HepG2 (cell line): ENCODE results near the gene DUS1L. TPM values are rescaled to one million over a fixed set of nuclear protein-coding genes. Genes with fewer than 3 reads are reported as not detected.
A peak's percentile ranks its signal among the peaks of the same experiment; 100 is the strongest.

Experiments used
- ATAD3A ChIP-seq: sonication (generic); formaldehyde crosslinking; IDR thresholded peaks from 2 replicates; pipeline ENCODE4 v1.4.0; 2020; ENCODE audit warnings: missing genetic modification reagents
- CBFB ChIP-seq: sonication (generic); formaldehyde crosslinking; IDR thresholded peaks from 2 replicates; pipeline ENCODE4 v1.4.0; 2020; ENCODE audit warnings: missing genetic modification reagents
- EP300 ChIP-seq, 3 experiments: sonication (generic) in 1 of 3; formaldehyde crosslinking in 1 of 3; IDR thresholded peaks; 2 replicates each; pipeline versions ENCODE4 v1.5.1 to v1.6.1; 2011 to 2020; ENCODE audit warnings: low read depth in 2 of 3, low read length in 2 of 3, borderline replicate concordance in 1 of 3, improper control_type of control experiment in 1 of 3, mild to moderate bottlenecking in 1 of 3, missing genetic modification reagents in 1 of 3, moderate library complexity in 1 of 3
- PPARG ChIP-seq: conservative IDR thresholded peaks from 2 replicates; pipeline ENCODE4 v1.6.1; 2016; ENCODE audit warnings: missing biosample characterization, missing genetic modification reagents
- SIN3B ChIP-seq: fragments of 150-350 bp; IDR thresholded peaks from 2 replicates; pipeline ENCODE4 v1.6.1; 2014; ENCODE audit warnings: low read length
- SNAPC4 ChIP-seq: sonication (generic); formaldehyde crosslinking; IDR thresholded peaks from 2 replicates; pipeline ENCODE4 v1.4.0; 2020; ENCODE audit warnings: mild to moderate bottlenecking, missing genetic modification reagents
- TARDBP ChIP-seq: sonication (generic); formaldehyde crosslinking; IDR thresholded peaks from 2 replicates; pipeline ENCODE4 v1.8.0; 2022; ENCODE audit warnings: mild to moderate bottlenecking, missing genetic modification reagents
- XBP1 ChIP-seq: sonication (generic); formaldehyde crosslinking; IDR thresholded peaks from 2 replicates; pipeline ENCODE4 v1.5.0; 2020; ENCODE audit warnings: missing genetic modification reagents
- ZNF263 ChIP-seq: sonication (generic); formaldehyde crosslinking; IDR thresholded peaks from 2 replicates; pipeline ENCODE4 v1.4.0; 2020; ENCODE audit warnings: missing genetic modification reagents
- ZNF564 ChIP-seq: sonication (generic); formaldehyde crosslinking; IDR thresholded peaks from 2 replicates; pipeline ENCODE4 v1.8.1; 2023; ENCODE audit warnings: mild to moderate bottlenecking, missing genetic modification reagents
- ZNF747 ChIP-seq: sonication (generic); formaldehyde crosslinking; IDR thresholded peaks from 2 replicates; pipeline ENCODE4 v1.8.1; 2023; ENCODE audit warnings: missing genetic modification reagents, mild to moderate bottlenecking, borderline replicate concordance
- ZNF773 ChIP-seq: sonication (generic); formaldehyde crosslinking; IDR thresholded peaks from 2 replicates; pipeline ENCODE4 v1.4.0; 2020; ENCODE audit warnings: missing genetic modification reagents, borderline replicate concordance
- ZNF816 ChIP-seq: sonication (generic); formaldehyde crosslinking; IDR thresholded peaks from 2 replicates; pipeline ENCODE4 v1.8.0; 2022; ENCODE audit warnings: missing genetic modification reagents, mild to moderate bottlenecking, borderline replicate concordance
- polyA plus RNA-seq, 8 experiments: library from polyadenylated mRNA; depleted of rRNA in 3 of 8; stranded (reverse) in 7 of 8; unstranded in 1 of 8; fragments of >200 nt; fragmentation: Illumina TruSeq in 4 of 8; extraction: Trizol in 4 of 8; gene quantifications; 2 replicates each; pipeline versions ENCODE4 v1.2.1 to v1.2.3, GENCODE V29; 2011 to 2016; ENCODE audit warnings: low read depth in 4 of 8, missing spikeins in 1 of 8, mixed read lengths in 1 of 8; ENCODE audit not compliant: insufficient read depth in 1 of 8
- total RNA-seq, 5 experiments: library from RNA; depleted of rRNA; stranded (reverse); fragments of >200 nt; fragmentation: Illumina TruSeq; extraction: Trizol; gene quantifications; 2 replicates each; pipeline ENCODE4 v1.2.3, GENCODE V29; 2016; ENCODE audit warnings: low read depth in 1 of 5
- TF ChIP-seq, protein P1 (sequence below), 2 experiments: IDR thresholded peaks; 2 replicates each; pipeline ENCODE4 v1.6.1; 2011 to 2012; ENCODE audit warnings: low read length in 2 of 2, borderline replicate concordance in 1 of 2, low read depth in 1 of 2, mild to moderate bottlenecking in 1 of 2, moderate library complexity in 1 of 2
- TF ChIP-seq, protein P2 (sequence below): sonication (generic); formaldehyde crosslinking; IDR thresholded peaks from 2 replicates; pipeline ENCODE4 v1.8.0; 2022; ENCODE audit warnings: missing genetic modification reagents, mild to moderate bottlenecking, inconsistent platforms, borderline replicate concordance
- TF ChIP-seq, protein P3 (sequence below): sonication (generic); formaldehyde crosslinking; IDR thresholded peaks from 2 replicates; pipeline ENCODE4 v1.8.1; 2022; ENCODE audit warnings: mild to moderate bottlenecking, missing genetic modification reagents

Gene DUS1L
- total and polyA plus RNA-seq, 2 of the 13 experiments (the other 11 are each of a cell fraction or from before 2014, with no cell fraction given) = 81.0 to 109 TPM

DNA sequence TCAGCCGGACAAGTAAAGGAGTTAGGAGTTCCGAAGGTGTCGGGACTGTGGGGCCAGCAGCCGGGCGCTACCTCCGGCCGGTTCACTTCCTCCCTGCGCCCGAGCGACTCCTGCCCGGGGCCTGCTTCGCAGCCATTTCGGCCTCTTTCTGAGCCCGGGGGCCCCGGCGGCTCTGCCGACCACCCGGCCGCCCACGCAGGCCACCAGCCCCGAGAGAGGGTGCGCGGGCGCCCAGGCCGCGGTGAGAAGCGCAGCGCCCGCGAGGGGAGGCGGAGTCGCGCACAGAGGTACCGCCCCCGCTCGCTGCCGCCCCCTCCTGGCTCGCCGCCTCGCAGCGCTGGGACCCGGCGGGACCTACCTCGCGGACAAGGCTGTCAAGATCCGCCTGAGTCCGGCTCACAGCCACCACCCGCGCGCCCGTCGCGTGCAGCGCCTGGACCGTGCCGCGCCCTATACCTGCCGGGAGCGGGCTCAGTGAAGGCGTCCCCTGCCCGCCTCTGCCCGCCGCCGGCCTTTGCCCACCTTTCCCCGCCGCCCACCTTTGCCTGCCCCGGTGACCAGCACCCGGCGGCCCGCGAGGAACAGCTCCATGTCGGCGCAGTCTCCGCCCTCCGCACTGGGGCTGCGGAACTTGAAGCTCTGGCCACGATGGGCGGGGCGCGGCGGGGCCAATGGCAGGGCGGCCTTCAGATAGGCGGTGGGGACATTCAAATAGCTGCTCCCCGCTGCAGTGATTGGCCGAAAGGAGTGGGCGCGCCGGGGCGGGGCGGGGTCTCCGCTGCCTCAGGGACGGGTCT is 28.3 kb downstream of the DUS1L start, which contains the start of gene DCXR (continued):
- TF ChIP-seq SNAPC4 (0 out of 2 replicates have a peak, but pooled peaks have one; percentile 70), ZNF747 (CRISPR knock-in tag) (peak; percentile 84; the same call in 1 of the 2 replicates), EP300 (IDR thresholded peaks at IDR 0.05; ENCODE audit: low read depth in 2 of 2, low read length in 2 of 2) (peak in 1 of 2 experiments; percentile 56; a peak in 1 of 4 replicates), EP300 (CRISPR knock-in tag; IDR thresholded peaks at IDR 0.05; ENCODE audit: borderline replicate concordance) (peak; percentile 41; the same call in 1 of the 2 replicates), ATAD3A (peak; percentile 77; the same call in 1 of the 2 replicates), ZNF263 (CRISPR knock-in tag) (peak; percentile 29; the same call in 1 of the 2 replicates), ZNF773 (CRISPR knock-in tag) (no peak; the same call in 1 of the 2 replicates), ZNF816 (peak; percentile 92; the same call in 1 of the 2 replicates), TARDBP (CRISPR knock-in tag) (peak; percentile 80; the same call in 1 of the 2 replicates), SIN3B (peak; percentile 38; the same call in 1 of the 2 replicates), XBP1 (CRISPR knock-in tag) (no peak), CBFB (CRISPR knock-in tag) (no peak; the same call in 1 of the 2 replicates), PPARG (CRISPR knock-in tag) (peak; percentile 52; the same call in 1 of the 2 replicates), ZNF564 (CRISPR knock-in tag) (peak; percentile 44; the same call in 1 of the 2 replicates)
- TF ChIP-seq, protein P1, sequence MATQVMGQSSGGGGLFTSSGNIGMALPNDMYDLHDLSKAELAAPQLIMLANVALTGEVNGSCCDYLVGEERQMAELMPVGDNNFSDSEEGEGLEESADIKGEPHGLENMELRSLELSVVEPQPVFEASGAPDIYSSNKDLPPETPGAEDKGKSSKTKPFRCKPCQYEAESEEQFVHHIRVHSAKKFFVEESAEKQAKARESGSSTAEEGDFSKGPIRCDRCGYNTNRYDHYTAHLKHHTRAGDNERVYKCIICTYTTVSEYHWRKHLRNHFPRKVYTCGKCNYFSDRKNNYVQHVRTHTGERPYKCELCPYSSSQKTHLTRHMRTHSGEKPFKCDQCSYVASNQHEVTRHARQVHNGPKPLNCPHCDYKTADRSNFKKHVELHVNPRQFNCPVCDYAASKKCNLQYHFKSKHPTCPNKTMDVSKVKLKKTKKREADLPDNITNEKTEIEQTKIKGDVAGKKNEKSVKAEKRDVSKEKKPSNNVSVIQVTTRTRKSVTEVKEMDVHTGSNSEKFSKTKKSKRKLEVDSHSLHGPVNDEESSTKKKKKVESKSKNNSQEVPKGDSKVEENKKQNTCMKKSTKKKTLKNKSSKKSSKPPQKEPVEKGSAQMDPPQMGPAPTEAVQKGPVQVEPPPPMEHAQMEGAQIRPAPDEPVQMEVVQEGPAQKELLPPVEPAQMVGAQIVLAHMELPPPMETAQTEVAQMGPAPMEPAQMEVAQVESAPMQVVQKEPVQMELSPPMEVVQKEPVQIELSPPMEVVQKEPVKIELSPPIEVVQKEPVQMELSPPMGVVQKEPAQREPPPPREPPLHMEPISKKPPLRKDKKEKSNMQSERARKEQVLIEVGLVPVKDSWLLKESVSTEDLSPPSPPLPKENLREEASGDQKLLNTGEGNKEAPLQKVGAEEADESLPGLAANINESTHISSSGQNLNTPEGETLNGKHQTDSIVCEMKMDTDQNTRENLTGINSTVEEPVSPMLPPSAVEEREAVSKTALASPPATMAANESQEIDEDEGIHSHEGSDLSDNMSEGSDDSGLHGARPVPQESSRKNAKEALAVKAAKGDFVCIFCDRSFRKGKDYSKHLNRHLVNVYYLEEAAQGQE (IDR thresholded peaks at IDR 0.05; ENCODE audit: borderline replicate concordance in 1 of 2, low read depth in 1 of 2, low read length in 2 of 2) = no peak
- TF ChIP-seq, protein P2, sequence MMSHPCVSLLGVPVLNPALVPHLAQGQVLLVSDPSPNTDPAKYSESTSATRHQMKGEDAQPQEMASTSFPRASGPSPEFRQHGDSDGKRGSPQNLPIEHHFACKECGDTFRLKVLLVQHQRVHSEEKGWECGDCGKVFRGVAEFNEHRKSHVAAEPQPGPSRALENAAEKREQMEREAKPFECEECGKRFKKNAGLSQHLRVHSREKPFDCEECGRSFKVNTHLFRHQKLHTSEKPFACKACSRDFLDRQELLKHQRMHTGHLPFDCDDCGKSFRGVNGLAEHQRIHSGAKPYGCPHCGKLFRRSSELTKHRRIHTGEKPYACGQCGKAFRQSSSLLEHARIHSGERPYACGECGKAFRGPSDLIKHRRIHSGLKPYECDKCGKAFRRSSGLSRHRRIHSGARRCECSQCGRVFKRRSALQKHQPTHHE (CRISPR knock-in tag) = peak; percentile 28; the same call in 1 of the 2 replicates
- TF ChIP-seq, protein P3, sequence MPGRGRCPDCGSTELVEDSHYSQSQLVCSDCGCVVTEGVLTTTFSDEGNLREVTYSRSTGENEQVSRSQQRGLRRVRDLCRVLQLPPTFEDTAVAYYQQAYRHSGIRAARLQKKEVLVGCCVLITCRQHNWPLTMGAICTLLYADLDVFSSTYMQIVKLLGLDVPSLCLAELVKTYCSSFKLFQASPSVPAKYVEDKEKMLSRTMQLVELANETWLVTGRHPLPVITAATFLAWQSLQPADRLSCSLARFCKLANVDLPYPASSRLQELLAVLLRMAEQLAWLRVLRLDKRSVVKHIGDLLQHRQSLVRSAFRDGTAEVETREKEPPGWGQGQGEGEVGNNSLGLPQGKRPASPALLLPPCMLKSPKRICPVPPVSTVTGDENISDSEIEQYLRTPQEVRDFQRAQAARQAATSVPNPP (CRISPR knock-in tag) = no peak
